ENCODE measurements around the gene MYOCD.

Gene MYOCD

GRCh38 chr17:12627177-12627629, 38.5 kb upstream of the MYOCD start:
- Histone ChIP-seq H3K4me2 (ENCODE audit: low read length) (no peak overlapping the region), H3K36me3 (ENCODE audit: control insufficient read depth, low read length) (no peaks in the 10 kb centered on the region), H3K79me2 (ENCODE audit: control insufficient read depth, low read length) (no peaks in the 10 kb centered on the region), H3K27ac (ENCODE audit: low read depth, low read length) (no peak overlapping the region), H3K9me2 (replicated peaks; ENCODE audit: control insufficient read depth, low read length) (no peaks in the 10 kb centered on the region), H3K27me3 (ENCODE audit: control insufficient read depth, low read length) (no peaks in the 10 kb centered on the region), H3K9me3 (ENCODE audit: control insufficient read depth, insufficient read depth, low read length) (no peaks in the 10 kb centered on the region), H3K4me1 (ENCODE audit: control insufficient read depth, low read length) (no peaks in the 10 kb centered on the region), H3F3A (ENCODE audit: control insufficient read depth, insufficient read depth) (no peaks in the 10 kb centered on the region), H3K4me3 (ENCODE audit: low read length) (no peak overlapping the region), H4K20me1 (ENCODE audit: control insufficient read depth, insufficient read depth, low read depth, low read length) (no peaks in the 10 kb centered on the region)
- no peak for TF ChIP-seq CTCF (IDR thresholded peaks at IDR 0.05; ENCODE audit: low read depth, low read length, poor library complexity, severe bottlenecking)

- Histone ChIP-seq H3K36me3 (ENCODE audit: control insufficient read depth, low read length) (no peaks in the 10 kb centered on the region), H3K27ac (ENCODE audit: low read depth, low read length) (no peak overlapping the region), H3K4me3 (ENCODE audit: low read length) (no peak overlapping the region), H3K4me2 (ENCODE audit: low read length) (no peak overlapping the region), H4K20me1 (ENCODE audit: control insufficient read depth, insufficient read depth, low read depth, low read length) (no peaks in the 10 kb centered on the region), H3F3A (ENCODE audit: control insufficient read depth, insufficient read depth) (no peaks in the 10 kb centered on the region), H3K4me1 (ENCODE audit: control insufficient read depth, low read length) (no peaks in the 10 kb centered on the region), H3K79me2 (ENCODE audit: control insufficient read depth, low read length) (no peaks in the 10 kb centered on the region), H3K9me3 (ENCODE audit: control insufficient read depth, insufficient read depth, low read length) (no peaks in the 10 kb centered on the region), H3K9me2 (replicated peaks; ENCODE audit: control insufficient read depth, low read length) (no peaks in the 10 kb centered on the region), H3K27me3 (ENCODE audit: control insufficient read depth, low read length) (no peaks in the 10 kb centered on the region)
- TF ChIP-seq EZH2phosphoT487 (IDR thresholded peaks at IDR 0.05; ENCODE audit: borderline replicate concordance, low read length): no peak
- no peak for TF ChIP-seq CTCF (IDR thresholded peaks at IDR 0.05; ENCODE audit: low read depth, low read length, poor library complexity, severe bottlenecking)
Measured at GRCh38 chr17:12627781-12628451, 37.8 kb upstream of the MYOCD start.

- Histone ChIP-seq H3K9me2 (replicated peaks; ENCODE audit: control insufficient read depth, low read length) (no peaks in the 10 kb centered on the region), H3K36me3 (ENCODE audit: control insufficient read depth, low read length) (no peaks in the 10 kb centered on the region), H3K4me2 (ENCODE audit: low read length) (no peak overlapping the region), H3K4me1 (ENCODE audit: control insufficient read depth, low read length) (no peaks in the 10 kb centered on the region), H3K4me3 (ENCODE audit: low read length) (no peak overlapping the region), H3K79me2 (ENCODE audit: control insufficient read depth, low read length) (no peaks in the 10 kb centered on the region), H3K27ac (ENCODE audit: low read depth, low read length) (no peak overlapping the region), H3K27me3 (ENCODE audit: control insufficient read depth, low read length) (no peaks in the 10 kb centered on the region), H3F3A (ENCODE audit: control insufficient read depth, insufficient read depth) (no peaks in the 10 kb centered on the region), H4K20me1 (ENCODE audit: control insufficient read depth, insufficient read depth, low read depth, low read length) (no peaks in the 10 kb centered on the region), H3K9me3 (ENCODE audit: control insufficient read depth, insufficient read depth, low read length) (no peaks in the 10 kb centered on the region)
- TF ChIP-seq CTCF (IDR thresholded peaks at IDR 0.05; ENCODE audit: low read depth, low read length, poor library complexity, severe bottlenecking): no peak
- TF ChIP-seq EZH2phosphoT487 (IDR thresholded peaks at IDR 0.05; ENCODE audit: borderline replicate concordance, low read length): no peak
Measured at GRCh38 chr17:12631076-12631475, 34.6 kb upstream of the MYOCD start.
